A673 (cell line): Measurements from ENCODE around the gene PPIC. TPM values are rescaled to one million over a fixed set of nuclear protein-coding genes. Genes with fewer than 3 reads are reported as not detected.
"Not testable (repeated sequence)": the region's sequence is repeated elsewhere in the genome, so short reads cannot be mapped to it uniquely, and the experiment has no call there.

Experiments
- BruUV-seq: library from RNA; stranded (reverse); fragments of 400-500 nt; replicated peaks from 2 replicates; lab custom pipeline; 2021; lab: Mats Ljungman, UMichigan
- CTCF ChIA-PET: fragments of 300-600 bp; sonication (Branson Sonifier 250); formaldehyde crosslinking; loops from one replicate; lab custom pipeline; 2022; ENCODE audit warnings: antibody characterized with exemption; lab: Charles Lee
- POLR2A ChIA-PET: fragments of 300-600 bp; sonication (Branson Sonifier 250); formaldehyde crosslinking; loops from one replicate; lab custom pipeline; 2022; ENCODE audit warnings: antibody characterized with exemption; ENCODE audit not compliant: low non-redundant PET; lab: Charles Lee
- DNase-seq: peaks from one replicate; pipeline ENCODE4 v3.0.0-alpha.2; 2015; ENCODE audit warnings: low spot score
- H3K27ac ChIP-seq: fragments of 200-600 bp; sonication (generic); 2 replicates; pipeline ENCODE4 v1.5.1; 2016; ENCODE audit warnings: mixed run types, low read depth, mild to moderate bottlenecking, mixed read lengths, antibody characterized with exemption, low read length; ENCODE audit not compliant: poor library complexity, severe bottlenecking
- H3K27me3 ChIP-seq: fragments of 200-600 bp; sonication (generic); replicated peaks from 2 replicates; pipeline ENCODE4 v1.6.1; 2017; ENCODE audit warnings: mixed run types, low read depth, mild to moderate bottlenecking, mixed read lengths, antibody characterized with exemption, low read length; ENCODE audit not compliant: insufficient read depth, poor library complexity
- H3K36me3 ChIP-seq: fragments of 200-600 bp; sonication (generic); 2 replicates; pipeline ENCODE4 v1.6.1; 2016; ENCODE audit warnings: mixed run types, mild to moderate bottlenecking, mixed read lengths, antibody characterized with exemption, low read length; ENCODE audit not compliant: insufficient read depth, poor library complexity, severe bottlenecking
- H3K4me1 ChIP-seq: fragments of 200-600 bp; sonication (generic); 2 replicates; pipeline ENCODE4 v1.6.1; 2017; ENCODE audit warnings: mixed run types, mild to moderate bottlenecking, mixed read lengths, antibody characterized with exemption, low read length; ENCODE audit not compliant: insufficient read depth, poor library complexity, severe bottlenecking
- H3K4me3 ChIP-seq: fragments of 200-600 bp; sonication (generic); 2 replicates; pipeline ENCODE4 v1.5.1; 2016; ENCODE audit warnings: low read depth, mixed run types, mild to moderate bottlenecking, mixed read lengths, low read length; ENCODE audit not compliant: poor library complexity, severe bottlenecking
- H3K9me3 ChIP-seq: fragments of 200-600 bp; sonication (generic); 2 replicates; pipeline ENCODE4 v1.6.1; 2016; ENCODE audit warnings: mixed run types, low read depth, mild to moderate bottlenecking, mixed read lengths, antibody characterized with exemption, low read length; ENCODE audit not compliant: poor library complexity, severe bottlenecking
- EZH2 ChIP-seq: fragments of 200-600 bp; sonication (generic); IDR thresholded peaks from 2 replicates; pipeline ENCODE4 v1.6.1; 2017; ENCODE audit warnings: borderline replicate concordance, low read depth, mild to moderate bottlenecking, mixed read lengths, antibody characterized with exemption, low read length; ENCODE audit not compliant: poor library complexity, severe bottlenecking
- intact Hi-C: fragments of 100-400 bp; cut with micrococcal nuclease; formaldehyde crosslinking; loops from one replicate; pipeline ENCODE4 v1.10.0; 2022; ENCODE audit not compliant: unreplicated experiment
- total RNA-seq: library from RNA; stranded (reverse); gene quantifications from 2 replicates; pipeline ENCODE4 v1.2.3, GENCODE V29; 2021
- TF ChIP-seq, protein P1 (sequence below): fragments of 300-800, 200-600 bp; sonication (generic); conservative IDR thresholded peaks from 2 replicates; pipeline ENCODE4 v1.5.1; 2017; ENCODE audit warnings: low read depth, mild to moderate bottlenecking, antibody characterized with exemption, low read length, moderate library complexity, mixed read lengths

PPIC gene
- total RNA-seq, 1 experiment from 2014 or later: not detected

DNA sequence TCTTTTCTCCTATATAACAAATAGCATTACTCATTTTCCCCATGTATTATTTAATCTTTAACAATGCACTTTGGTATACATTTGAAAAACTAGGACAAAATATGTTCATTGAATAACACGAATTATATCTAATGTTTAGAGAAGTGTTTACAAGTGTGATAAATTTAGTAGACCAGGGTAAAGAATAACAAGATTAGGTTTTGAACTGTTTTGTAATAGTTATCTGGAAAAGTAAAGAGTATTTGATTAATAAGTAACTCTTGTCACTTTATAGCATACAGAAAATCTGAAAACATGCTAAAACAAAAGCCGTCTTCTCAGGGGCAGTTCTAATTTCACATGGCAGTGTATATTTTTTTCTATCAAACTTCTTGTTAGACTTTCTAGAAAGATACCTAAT lies 58.5 kb downstream of the PPIC start:
- no peak overlapping the region for H3K27ac ChIP-seq
- no peaks in the 10 kb centered on the region for H3K9me3 ChIP-seq
- no peaks in the 10 kb centered on the region for H3K36me3 ChIP-seq
- POLR2A ChIA-PET: no interaction called here
- intact Hi-C loops: no loop called here
- no peak overlapping the region for H3K4me3 ChIP-seq
- no peak for DNase-seq
- TF ChIP-seq, protein P1, sequence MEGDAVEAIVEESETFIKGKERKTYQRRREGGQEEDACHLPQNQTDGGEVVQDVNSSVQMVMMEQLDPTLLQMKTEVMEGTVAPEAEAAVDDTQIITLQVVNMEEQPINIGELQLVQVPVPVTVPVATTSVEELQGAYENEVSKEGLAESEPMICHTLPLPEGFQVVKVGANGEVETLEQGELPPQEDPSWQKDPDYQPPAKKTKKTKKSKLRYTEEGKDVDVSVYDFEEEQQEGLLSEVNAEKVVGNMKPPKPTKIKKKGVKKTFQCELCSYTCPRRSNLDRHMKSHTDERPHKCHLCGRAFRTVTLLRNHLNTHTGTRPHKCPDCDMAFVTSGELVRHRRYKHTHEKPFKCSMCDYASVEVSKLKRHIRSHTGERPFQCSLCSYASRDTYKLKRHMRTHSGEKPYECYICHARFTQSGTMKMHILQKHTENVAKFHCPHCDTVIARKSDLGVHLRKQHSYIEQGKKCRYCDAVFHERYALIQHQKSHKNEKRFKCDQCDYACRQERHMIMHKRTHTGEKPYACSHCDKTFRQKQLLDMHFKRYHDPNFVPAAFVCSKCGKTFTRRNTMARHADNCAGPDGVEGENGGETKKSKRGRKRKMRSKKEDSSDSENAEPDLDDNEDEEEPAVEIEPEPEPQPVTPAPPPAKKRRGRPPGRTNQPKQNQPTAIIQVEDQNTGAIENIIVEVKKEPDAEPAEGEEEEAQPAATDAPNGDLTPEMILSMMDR: no peak
- no peak for TF ChIP-seq EZH2
- H3K4me1 ChIP-seq: no peaks in the 10 kb centered on the region
- no TSS peak for BruUV-seq
- no peaks in the 10 kb centered on the region for H3K27me3 ChIP-seq
- CTCF ChIA-PET: no interaction called here

- no peak overlapping the region for H3K4me3 ChIP-seq
- no peak overlapping the region for H3K27ac ChIP-seq
- no peaks in the 10 kb centered on the region for H3K9me3 ChIP-seq
- H3K4me1 ChIP-seq: no peaks in the 10 kb centered on the region
- CTCF ChIA-PET: no interaction called here
- intact Hi-C loops: no loop called here
- POLR2A ChIA-PET: no interaction called here
- H3K36me3 ChIP-seq: no peaks in the 10 kb centered on the region
- DNase-seq: no peak
- TF ChIP-seq, protein P1: no peak
- no peak for TF ChIP-seq EZH2
- no peaks in the 10 kb centered on the region for H3K27me3 ChIP-seq
- no TSS peak for BruUV-seq
Measured at GRCh38 chr5:122977319-122977718, 59.2 kb downstream of the PPIC start.

DNA sequence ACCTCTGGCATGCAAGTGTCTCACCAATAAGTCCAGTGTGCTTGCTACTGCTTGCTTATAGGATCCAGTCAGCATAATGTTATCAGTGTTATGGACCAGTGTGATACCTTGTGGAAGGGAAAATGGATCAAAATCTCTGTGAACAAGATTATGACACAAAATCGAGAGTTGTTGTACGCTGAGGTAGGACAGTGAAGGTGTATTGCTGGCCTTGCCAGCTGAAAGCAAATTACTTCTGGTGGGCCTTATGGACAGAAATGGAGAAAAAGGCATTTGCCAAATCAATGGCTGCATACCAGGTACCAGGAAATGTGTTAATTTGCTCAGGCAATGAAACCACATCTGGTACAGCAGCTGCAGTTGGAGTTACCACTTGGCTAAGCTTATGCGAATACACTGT lies 62.3 kb downstream of the PPIC start:
- H3K27me3 ChIP-seq, POLR2A ChIA-PET, H3K4me3 ChIP-seq, H3K4me1 ChIP-seq, H3K9me3 ChIP-seq, CTCF ChIA-PET, intact Hi-C loops, BruUV-seq, H3K36me3 ChIP-seq, H3K27ac ChIP-seq, DNase-seq: not testable (repeated sequence)

- BruUV-seq, H3K27me3 ChIP-seq, H3K27ac ChIP-seq, H3K4me1 ChIP-seq, H3K36me3 ChIP-seq, H3K9me3 ChIP-seq, POLR2A ChIA-PET, CTCF ChIA-PET, H3K4me3 ChIP-seq, intact Hi-C loops, DNase-seq: not testable (repeated sequence)
Measured at GRCh38 chr5:122973759-122974158, 62.8 kb downstream of the PPIC start.

Other genes with a start within 250 kb of the PPIC start
- 11.3 and 13.6 TPM in 2 replicates for gene SNX24, start 191.1 kb downstream of the PPIC start, total RNA-seq
- gene PRDM6, start 52.5 kb upstream of the PPIC start, total RNA-seq: not detected in 2 replicates